RWPE2 (cell line): Measurements from ENCODE around the gene LCN6.
"Not testable (repeated sequence)": the region's sequence is repeated elsewhere in the genome, so short reads cannot be mapped to it uniquely, and the experiment has no call there.

ENCODE experiments used
- ATAC-seq: fragments of 200-7000 bp; cut with Tn5 transposase; 3 replicates; pipeline ENCODE4 v1.9.1; 2021; ENCODE audit warnings: low read depth
- DNase-seq: peaks from one replicate; pipeline ENCODE4 v3.0.0-alpha.2; 2020; ENCODE audit warnings: low spot score
- H3K27ac ChIP-seq: fragments of 450-650 bp; 2 replicates; pipeline ENCODE4 v1.5.1; 2017; ENCODE audit warnings: mild to moderate bottlenecking; ENCODE audit not compliant: poor library complexity, severe bottlenecking
- H3K27me3 ChIP-seq: fragments of 250-450 bp; sonication (Bioruptor Pico); 2 replicates; pipeline ENCODE4 v1.5.1; 2021; ENCODE audit warnings: mild to moderate bottlenecking, moderate library complexity; ENCODE audit not compliant: insufficient read depth, poor library complexity, severe bottlenecking
- H3K36me3 ChIP-seq: fragments of 250-450 bp; sonication (Bioruptor Pico); 2 replicates; pipeline ENCODE4 v1.5.1; 2020; ENCODE audit warnings: low read depth, mild to moderate bottlenecking, moderate library complexity
- H3K4me1 ChIP-seq: fragments of 250-450 bp; sonication (Bioruptor Pico); 2 replicates; pipeline ENCODE4 v1.5.1; 2021; ENCODE audit warnings: mild to moderate bottlenecking, moderate library complexity; ENCODE audit not compliant: insufficient read depth, poor library complexity, severe bottlenecking
- H3K4me3 ChIP-seq: fragments of 250-450 bp; sonication (Bioruptor Pico); 2 replicates; pipeline ENCODE4 v1.5.1; 2021; ENCODE audit warnings: mild to moderate bottlenecking, moderate library complexity; ENCODE audit not compliant: severe bottlenecking
- H3K9me3 ChIP-seq: fragments of 250-450 bp; sonication (Bioruptor Pico); 2 replicates; pipeline ENCODE4 v1.5.1; 2021; ENCODE audit warnings: mild to moderate bottlenecking, moderate library complexity; ENCODE audit not compliant: severe bottlenecking
- CTCF ChIP-seq: fragments of 450-650 bp; IDR thresholded peaks from one replicate; pipeline ENCODE4 v1.5.1; 2017; ENCODE audit warnings: mild to moderate bottlenecking, moderate library complexity; ENCODE audit not compliant: poor library complexity, severe bottlenecking

LCN6 gene

DNA sequence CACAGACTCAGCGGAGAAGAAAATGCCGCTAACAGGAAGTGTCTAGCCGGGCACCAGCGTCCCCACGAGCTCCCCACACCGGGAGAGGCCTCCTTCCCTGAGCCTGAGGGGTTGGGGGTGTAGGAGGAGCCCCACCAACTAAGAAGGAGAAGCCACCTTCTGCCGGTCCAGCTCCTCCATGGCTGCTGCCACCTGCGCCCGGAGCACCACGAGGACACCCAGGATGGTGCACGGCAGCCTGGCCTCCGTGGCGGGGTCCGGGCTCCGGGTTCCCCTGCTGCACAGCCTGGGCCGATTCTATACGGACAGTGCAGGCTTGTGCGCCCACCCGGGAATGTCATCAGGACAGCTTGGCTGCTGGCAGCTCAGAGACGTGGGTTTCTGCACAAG, 9.4 kb upstream of the LCN6 start:
- H3K27me3 ChIP-seq: no peaks in the 10 kb centered on the region
- no peaks in the 10 kb centered on the region for H3K36me3 ChIP-seq
- H3K27ac ChIP-seq: no peak overlapping the region
- no peaks in the 10 kb centered on the region for H3K4me1 ChIP-seq
- ATAC-seq: no peak
- DNase-seq: no peak
- no peaks in the 10 kb centered on the region for H3K9me3 ChIP-seq
- TF ChIP-seq CTCF: no peak
- H3K4me3 ChIP-seq: no peak overlapping the region

DNA sequence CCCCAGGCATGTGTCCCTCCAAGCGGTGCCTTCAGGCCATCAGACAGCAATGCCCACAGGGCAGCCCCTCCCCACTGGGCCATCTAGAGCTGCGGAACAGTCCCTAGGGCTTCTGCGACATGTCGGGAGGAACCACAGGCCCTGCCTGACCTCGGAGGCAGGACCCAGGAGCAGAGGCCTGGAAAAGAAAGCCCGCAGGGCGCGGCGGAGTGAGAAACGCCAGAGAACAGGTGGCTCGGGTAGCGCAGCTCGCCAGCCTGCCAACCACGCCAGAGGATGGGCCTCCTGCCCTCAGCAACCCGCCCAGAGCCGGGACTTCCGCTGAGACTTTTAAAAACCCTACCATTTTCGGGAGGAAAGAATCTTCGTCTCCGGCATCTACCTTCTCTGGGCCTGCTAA, 9.0 kb upstream of the LCN6 start:
- Histone ChIP-seq H3K27me3 (no peaks in the 10 kb centered on the region), H3K36me3 (no peaks in the 10 kb centered on the region), H3K9me3 (no peaks in the 10 kb centered on the region), H3K27ac (no peak overlapping the region), H3K4me3 (no peak overlapping the region), H3K4me1 (no peaks in the 10 kb centered on the region)
- ATAC-seq (no peak), DNase-seq (no peak)
- TF ChIP-seq CTCF: no peak

- no peak overlapping the region for H3K27ac ChIP-seq
Observed at GRCh38 chr9:136756836-136757235, 8.5 kb upstream of the LCN6 start.

DNA sequence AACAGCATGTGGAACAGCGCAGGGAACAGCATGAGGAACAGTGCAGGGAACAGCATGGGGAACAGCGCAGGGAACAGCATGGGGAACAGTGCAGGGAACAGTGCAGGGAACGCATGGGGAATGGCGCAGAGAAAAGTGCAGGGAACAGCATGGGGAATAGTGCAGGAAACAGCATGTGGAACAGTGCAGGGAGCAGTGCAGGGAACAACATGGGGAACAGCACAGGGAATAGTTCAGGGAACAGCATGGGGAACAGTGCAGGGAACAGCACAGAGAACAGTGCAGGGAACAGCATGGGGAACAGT, 7.8 kb upstream of the LCN6 start:
- Histone ChIP-seq H3K9me3 (no peaks in the 10 kb centered on the region), H3K4me1 (no peaks in the 10 kb centered on the region)
- no peak for ATAC-seq

More at GRCh38 chr9:136756836-136757235, 8.5 kb upstream of the LCN6 start:
- Histone ChIP-seq H3K4me1 (no peaks in the 10 kb centered on the region), H3K9me3 (no peaks in the 10 kb centered on the region), H3K4me3 (no peak overlapping the region), H3K27me3 (no peaks in the 10 kb centered on the region), H3K36me3 (no peaks in the 10 kb centered on the region)
- DNase-seq: no peak
- no peak for TF ChIP-seq CTCF
- ATAC-seq: no peak

GRCh38 chr9:136755302-136756133, 7.2 kb upstream of the LCN6 start:
- H3K4me1 ChIP-seq, H3K4me3 ChIP-seq, H3K27me3 ChIP-seq, DNase-seq, H3K36me3 ChIP-seq, H3K9me3 ChIP-seq, H3K27ac ChIP-seq, ATAC-seq: not testable (repeated sequence)

More for the DNA sequence above, 7.8 kb upstream of the LCN6 start:
- no peak overlapping the region for H3K27ac ChIP-seq
- no peak overlapping the region for H3K4me3 ChIP-seq
- H3K27me3 ChIP-seq: no peaks in the 10 kb centered on the region
- TF ChIP-seq CTCF: no peak
- no peaks in the 10 kb centered on the region for H3K36me3 ChIP-seq
- DNase-seq: no peak
